T-cell (primary cell): Measurements from ENCODE around the gene C11orf71. TPM values are rescaled to one million over a fixed set of nuclear protein-coding genes. Genes with fewer than 3 reads are reported as not detected.

Experiments used
- ATAC-seq, 4 experiments: fragments of 200-7000 bp in 3 of 4; fragments of 150-1000 bp in 1 of 4; cut with Tn5 transposase; replicated peaks in 1 of 4; 1 replicate in 3 of 4; 2 replicates in 1 of 4; pipeline ENCODE4 v1.10.0; 2021; ENCODE audit warnings: moderate library complexity in 3 of 4, mild to moderate bottlenecking in 2 of 4, moderate number of reproducible peaks in 1 of 4
- CTCF ChIA-PET, 2 donors: fragments of 300-600 bp; sonication (Branson Sonifier 250); formaldehyde crosslinking; loops; one replicate each; lab custom pipeline; 2022; ENCODE audit warnings: antibody characterized with exemption in 2 of 2; lab: Charles Lee
- POLR2A ChIA-PET, 2 donors: fragments of 300-600 bp; sonication (Branson Sonifier 250); formaldehyde crosslinking; loops; one replicate each; lab custom pipeline; 2022; ENCODE audit warnings: antibody characterized with exemption in 2 of 2; lab: Charles Lee
- DNase-seq, 35 experiments: peaks; one replicate each; pipeline versions ENCODE4 v3.0.0 to v3.0.0-alpha.2; 2013 to 2023
- H3K27ac ChIP-seq: one replicate; pipeline ENCODE4 v1.5.1; 2013; ENCODE audit warnings: low read length
- H3K27me3 ChIP-seq, 2 experiments: replicated peaks in 1 of 2; 1 replicate in 1 of 2; 2 replicates in 1 of 2; pipeline versions ENCODE4 v1.6.1 to v1.7.0; 2013; ENCODE audit warnings: low read length in 1 of 2, mixed read lengths in 1 of 2; ENCODE audit not compliant: control insufficient read depth in 2 of 2, insufficient read depth in 2 of 2; ENCODE audit errors: extremely low read depth in 1 of 2
- H3K36me3 ChIP-seq, 2 donors: 1 replicate in 1 of 2; 2 replicates in 1 of 2; pipeline versions ENCODE4 v1.6.1 to v1.7.0; 2013; ENCODE audit warnings: low read length in 1 of 2; ENCODE audit not compliant: control insufficient read depth in 2 of 2, insufficient read depth in 1 of 2; ENCODE audit errors: extremely low read depth in 1 of 2
- H3K4me1 ChIP-seq, 2 experiments: 1 replicate in 1 of 2; 2 replicates in 1 of 2; pipeline versions ENCODE4 v1.6.1 to v1.7.0; 2013; ENCODE audit warnings: low read length in 2 of 2, mixed read lengths in 1 of 2; ENCODE audit not compliant: insufficient read depth in 2 of 2, control insufficient read depth in 1 of 2; ENCODE audit errors: extremely low read depth in 1 of 2
- H3K4me3 ChIP-seq, 2 donors: 1 replicate in 1 of 2; 2 replicates in 1 of 2; pipeline versions ENCODE4 v1.5.1 to v1.7.0; 2013; ENCODE audit warnings: mild to moderate bottlenecking in 2 of 2, low read length in 1 of 2, moderate library complexity in 1 of 2; ENCODE audit not compliant: control insufficient read depth in 1 of 2; ENCODE audit errors: extremely low read depth in 1 of 2
- H3K9me3 ChIP-seq: 2 replicates; pipeline ENCODE4 v1.7.0; 2013
- H3K27ac Mint-ChIP-seq, 2 donors: one replicate each; pipeline ENCODE4 v1.8.0; 2020 to 2021; ENCODE audit warnings: mild to moderate bottlenecking in 2 of 2, mixed read lengths in 2 of 2
- H3K27me3 Mint-ChIP-seq, 2 donors: one replicate each; pipeline ENCODE4 v1.8.0; 2021 to 2022; ENCODE audit warnings: mixed read lengths in 2 of 2
- H3K36me3 Mint-ChIP-seq: one replicate; pipeline ENCODE4 v1.8.0; 2021; ENCODE audit warnings: mixed read lengths
- H3K4me1 Mint-ChIP-seq, 3 donors: one replicate each; pipeline ENCODE4 v1.8.0; 2020 to 2022; ENCODE audit warnings: mixed read lengths in 3 of 3, mild to moderate bottlenecking in 1 of 3
- H3K4me3 Mint-ChIP-seq, 3 donors: one replicate each; pipeline ENCODE4 v1.8.0; 2020 to 2022; ENCODE audit warnings: mild to moderate bottlenecking in 3 of 3, mixed read lengths in 3 of 3, moderate library complexity in 3 of 3
- H3K9me3 Mint-ChIP-seq, 3 donors: one replicate each; pipeline ENCODE4 v1.8.0; 2020 to 2022; ENCODE audit warnings: mixed read lengths in 3 of 3
- WGBS: methylation state at CpG from one replicate; pipeline ENCODE4 v1.1.5; 2013; ENCODE audit warnings: missing lambda C conversion rate; ENCODE audit not compliant: insufficient coverage; 5-methylcytosine and 5-hydroxymethylcytosine counted together
- total RNA-seq, 35 experiments: library from RNA in 6 of 35; stranded (reverse) in 6 of 35; fragments of 120-200 nt in 1 of 35; gene quantifications; one replicate each; pipeline versions ENCODE4 v1.2.1 to v1.2.4 and lab custom pipeline; 2013 to 2026

C11orf71 gene
- total RNA-seq, 5 donors from 2014 or later (not counting 1 experiment from before 2014, with no cell fraction given): 8.2 to 15.2 (median 12.1) TPM

DNA sequence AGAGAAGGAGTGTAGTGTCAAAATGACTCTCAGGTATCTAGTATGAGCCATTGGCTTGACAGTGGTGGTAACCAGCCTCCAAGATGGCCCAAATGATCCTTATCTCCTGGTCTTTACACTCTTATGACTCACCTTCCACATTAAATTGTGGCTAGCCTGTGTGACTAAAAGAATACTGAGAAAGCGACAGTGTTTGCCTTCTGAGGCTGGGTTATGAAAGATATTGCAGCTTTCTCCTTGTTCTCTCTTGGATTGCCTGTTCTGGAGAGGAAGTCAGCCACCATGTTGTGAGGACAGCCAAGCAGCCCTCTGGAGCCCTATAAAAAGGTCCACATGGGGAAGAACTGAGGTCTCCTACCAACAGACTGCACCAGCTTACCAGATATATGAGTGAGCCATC, 15.8 kb downstream of the C11orf71 start:
- Histone ChIP-seq H3K9me3 (no peaks in the 10 kb centered on the region), H3K4me1 (peaks cover 0 to 5% of the 10 kb centered on the region in 2 experiments), H3K36me3 (no peaks in the 10 kb centered on the region), H3K4me3 (no peak overlapping the region), H3K27ac (no peak overlapping the region), H3K27me3 (peaks cover 0 to 4% of the 10 kb centered on the region in 2 experiments)
- Mint-ChIP-seq H3K9me3 (peaks cover 0 to 8% (median 0%) of the 10 kb centered on the region in 3 donors), H3K36me3 (no peaks in the 10 kb centered on the region), H3K27me3 (peaks cover 0 to 3% of the 10 kb centered on the region in 2 donors), H3K4me3 (no peak overlapping the region), H3K27ac (no peak overlapping the region), H3K4me1 (peaks cover 6 to 12% (median 11%) of the 10 kb centered on the region in 3 donors)
- DNase-seq: no peak
- CTCF ChIA-PET: no interaction called here
- no peak for ATAC-seq
- POLR2A ChIA-PET: interaction anchor here in 1 of 2 donors (0.5 kb wide), 1 partner anchor 58 kb away, joined by 3 read pairs; no protein-coding TSS in a partner anchor
- 80% methylated on average over 1 of the region's 1 CpG for WGBS

DNA sequence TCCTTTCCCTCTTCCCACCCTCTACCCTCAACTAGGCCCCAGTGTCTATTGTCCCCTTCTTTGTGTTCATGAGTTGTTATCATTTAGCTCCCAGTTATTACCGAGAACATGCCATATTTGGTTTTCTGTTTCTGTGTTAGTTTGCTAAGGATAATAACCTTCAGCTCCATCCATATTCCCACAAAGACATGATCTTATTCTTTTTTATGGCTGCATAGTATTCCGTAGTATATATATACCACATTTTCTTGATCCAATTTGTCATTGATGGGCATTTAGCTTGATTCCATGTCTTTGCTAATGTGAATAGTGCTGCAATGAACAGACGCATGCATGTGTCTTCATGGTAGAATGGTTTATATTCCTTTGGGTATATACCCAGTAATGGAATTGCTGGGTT, 17.8 kb downstream of the C11orf71 start:
- DNase-seq (no peak), ATAC-seq (no peak)
- no CpG with 5 or more reads among the region's 3 CpGs for WGBS
- H3K9me3 Mint-ChIP-seq: peaks cover 0 to 8% (median 0%) of the 10 kb centered on the region in 3 donors
- H3K9me3 ChIP-seq: no peaks in the 10 kb centered on the region
- no peak overlapping the region for H3K4me3 Mint-ChIP-seq
- H3K4me3 ChIP-seq: no peak overlapping the region
- H3K27me3 ChIP-seq: peaks cover 0 to 3% of the 10 kb centered on the region in 2 experiments
- no peak overlapping the region for H3K27ac Mint-ChIP-seq
- peaks cover 6 to 12% (median 11%) of the 10 kb centered on the region in 3 donors for H3K4me1 Mint-ChIP-seq
- H3K36me3 ChIP-seq: no peaks in the 10 kb centered on the region
- no peaks in the 10 kb centered on the region for H3K36me3 Mint-ChIP-seq
- H3K27ac ChIP-seq: no peak overlapping the region
- peaks cover 8 to 11% of the 10 kb centered on the region in 2 donors for H3K27me3 Mint-ChIP-seq
- peaks cover 0 to 5% of the 10 kb centered on the region in 2 experiments for H3K4me1 ChIP-seq
- ChIA-PET POLR2A (interaction anchor here in 1 of 2 donors (0.5 kb wide), 1 partner anchor 10 kb away, joined by 10 read pairs; no protein-coding TSS in a partner anchor), CTCF (interaction anchor here in 1 of 2 donors (0.5 kb wide), 1 partner anchor 13 kb away, joined by 3 read pairs; no protein-coding TSS in a partner anchor)

DNA sequence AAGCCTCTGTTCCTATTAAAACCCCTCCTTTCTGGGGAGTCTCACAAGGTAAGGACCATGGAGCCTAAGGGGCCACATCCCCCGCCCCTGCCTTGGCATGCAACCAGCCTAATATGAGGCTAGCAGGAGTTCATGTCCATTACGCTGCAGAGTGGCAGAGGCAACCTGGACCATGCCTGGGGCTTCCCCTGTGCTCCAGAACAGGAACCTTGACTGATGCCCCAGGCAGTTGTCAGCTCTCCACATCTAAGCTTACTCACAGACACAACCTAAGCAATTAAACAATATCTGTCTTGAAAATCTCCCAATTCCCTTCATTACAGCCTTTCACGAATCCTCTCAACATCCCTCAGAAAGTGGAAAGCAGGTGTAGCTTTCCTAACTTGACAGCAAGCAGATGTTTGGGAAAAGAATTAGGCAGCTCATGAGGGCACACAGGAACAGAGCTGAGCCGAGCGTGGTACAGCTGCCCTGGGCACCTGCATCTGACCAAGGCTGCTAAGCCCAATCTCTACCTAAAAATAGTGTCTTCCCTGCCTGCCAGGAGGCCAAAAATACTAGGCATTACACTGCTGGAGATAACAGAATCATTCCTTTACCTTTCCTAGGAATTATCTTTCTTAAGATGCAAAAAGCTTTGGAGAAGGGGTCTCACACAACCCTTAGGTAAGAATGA, 20.8 kb downstream of the C11orf71 start:
- Mint-ChIP-seq H3K27ac (no peak overlapping the region), H3K36me3 (no peaks in the 10 kb centered on the region), H3K27me3 (peaks cover 11 to 15% of the 10 kb centered on the region in 2 donors), H3K4me1 (peaks cover 6 to 12% (median 11%) of the 10 kb centered on the region in 3 donors), H3K4me3 (no peak overlapping the region), H3K9me3 (peaks cover 0 to 8% (median 0%) of the 10 kb centered on the region in 3 donors)
- no peaks in the 10 kb centered on the region for H3K36me3 ChIP-seq
- DNase-seq (no peak), ATAC-seq (no peak)
- POLR2A ChIA-PET: no interaction called here
- peaks cover 0 to 3% of the 10 kb centered on the region in 2 experiments for H3K27me3 ChIP-seq
- H3K4me1 ChIP-seq: peaks cover 0 to 5% of the 10 kb centered on the region in 2 experiments
- no peak overlapping the region for H3K27ac ChIP-seq
- H3K9me3 ChIP-seq: no peaks in the 10 kb centered on the region
- WGBS: 94% methylated on average over 2 of the region's 5 CpGs
- H3K4me3 ChIP-seq: no peak overlapping the region
- CTCF ChIA-PET: no interaction called here

DNA sequence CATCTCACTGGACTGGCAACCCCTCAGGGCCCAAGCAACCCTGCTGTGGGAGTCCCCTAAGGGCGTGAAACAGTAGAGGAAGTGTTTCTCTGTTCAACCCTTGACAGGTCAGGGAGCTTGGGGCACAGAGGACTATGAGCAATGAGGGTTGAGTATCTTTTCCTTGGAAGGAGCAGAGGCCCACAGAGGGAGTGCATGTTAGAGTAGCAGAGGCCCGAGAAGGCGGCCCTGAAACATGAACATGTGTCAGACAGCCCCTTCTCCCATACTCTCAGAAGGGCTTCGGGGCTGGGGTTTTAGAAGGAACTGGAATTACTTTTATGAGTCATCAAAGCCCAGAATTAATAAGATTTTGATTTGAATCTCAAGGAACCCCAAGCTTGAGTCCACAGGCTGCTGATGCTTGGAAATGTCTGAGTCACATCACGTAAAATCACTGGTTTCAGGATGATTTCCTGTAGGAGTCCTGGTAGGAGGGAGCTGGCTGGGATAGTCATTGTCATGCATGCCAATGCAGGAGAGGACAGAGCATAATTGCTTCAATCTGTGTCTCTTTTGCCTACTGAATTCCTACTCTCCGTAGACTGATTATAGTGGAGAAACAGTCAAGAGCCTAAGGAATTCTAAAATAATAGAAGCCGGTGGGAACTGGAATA, 22.6 kb downstream of the C11orf71 start:
- Mint-ChIP-seq H3K27ac (no peak overlapping the region), H3K9me3 (peaks cover 0 to 3% (median 0%) of the 10 kb centered on the region in 3 donors), H3K4me1 (peaks cover 6 to 12% (median 11%) of the 10 kb centered on the region in 3 donors), H3K27me3 (peaks cover 8 to 15% of the 10 kb centered on the region in 2 donors), H3K36me3 (no peaks in the 10 kb centered on the region), H3K4me3 (no peak overlapping the region)
- no peaks in the 10 kb centered on the region for H3K36me3 ChIP-seq
- ATAC-seq (no peak), DNase-seq (no peak)
- H3K4me1 ChIP-seq: peaks cover 0 to 5% of the 10 kb centered on the region in 2 experiments
- WGBS: no CpG with 5 or more reads among the region's 7 CpGs
- no peak overlapping the region for H3K4me3 ChIP-seq
- peaks cover 2 to 3% of the 10 kb centered on the region in 2 experiments for H3K27me3 ChIP-seq
- no peaks in the 10 kb centered on the region for H3K9me3 ChIP-seq
- CTCF ChIA-PET: interaction anchor here in 1 of 2 donors (0.6 kb wide), 1 partner anchor 200 kb away, joined by 3 read pairs; no protein-coding TSS in a partner anchor
- no peak overlapping the region for H3K27ac ChIP-seq
- POLR2A ChIA-PET: no interaction called here

DNA sequence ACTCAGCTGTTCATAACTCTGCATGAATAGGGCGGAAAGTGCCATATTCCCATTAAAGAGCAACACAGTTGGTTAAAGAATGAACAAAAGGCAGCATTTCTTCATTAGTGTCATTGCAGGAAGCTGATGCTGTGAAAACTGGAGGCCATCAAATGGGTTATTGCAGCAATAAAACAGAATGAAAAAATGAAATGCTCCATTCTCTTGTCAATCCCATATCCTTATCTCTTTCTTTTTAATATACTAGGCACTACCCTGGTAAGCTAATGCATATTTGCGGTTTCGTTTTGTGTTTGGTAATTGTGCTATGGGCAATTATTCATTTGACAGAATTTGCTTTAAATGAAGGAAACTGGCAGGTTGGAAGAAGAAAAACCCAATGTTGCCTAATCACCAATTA, 25.3 kb downstream of the C11orf71 start:
- Mint-ChIP-seq H3K4me3 (no peak overlapping the region), H3K27me3 (peaks cover 15 to 23% of the 10 kb centered on the region in 2 donors)

DNA sequence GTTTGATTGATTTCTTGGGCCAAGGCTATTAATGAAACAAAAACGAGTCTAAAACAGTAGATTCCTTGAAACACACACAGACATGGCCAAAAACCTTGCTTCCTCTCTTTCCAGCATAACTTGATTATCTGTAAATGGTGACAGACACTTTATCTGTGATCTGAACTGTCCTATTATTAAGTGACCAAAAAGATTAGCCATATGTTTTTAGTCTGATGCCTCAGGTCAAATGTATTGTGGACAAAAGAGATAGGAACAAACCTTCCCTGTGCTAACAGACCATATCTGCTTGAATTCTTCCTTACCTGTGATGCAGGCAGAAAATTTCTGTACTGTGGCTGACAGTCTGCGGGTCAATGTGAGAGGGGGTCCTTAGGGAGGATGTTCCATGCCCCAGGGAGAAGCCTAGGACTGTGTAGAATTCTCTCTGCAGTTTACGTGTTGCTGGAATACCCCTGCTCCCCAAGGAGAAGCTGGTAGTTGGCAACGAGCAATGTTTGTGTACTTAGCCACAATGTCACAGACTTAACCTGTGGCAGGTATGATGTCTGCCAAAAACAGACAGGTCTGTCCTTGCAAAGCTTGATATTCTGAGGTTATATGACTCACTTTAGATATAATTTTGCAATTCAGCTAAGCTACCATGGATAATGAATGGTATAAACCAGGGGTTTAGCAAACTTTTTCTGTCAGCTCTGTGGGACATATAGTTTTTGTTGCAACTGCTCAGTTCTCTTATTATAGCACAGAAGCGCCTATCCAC, 31.2 kb downstream of the C11orf71 start:
- Histone ChIP-seq H3K9me3 (no peaks in the 10 kb centered on the region), H3K4me1 (no peaks in the 10 kb centered on the region), H3K27me3 (peaks cover 2 to 8% of the 10 kb centered on the region in 2 experiments), H3K36me3 (no peaks in the 10 kb centered on the region), H3K4me3 (no peak overlapping the region), H3K27ac (no peak overlapping the region)
- ChIA-PET CTCF (interaction anchor here in 1 of 2 donors (0.5 kb wide), 1 partner anchor 19 kb away, joined by 3 read pairs; no protein-coding TSS in a partner anchor), POLR2A (interaction anchor here in 1 of 2 donors (0.6 kb wide), 1 partner anchor 261 kb away, joined by 6 read pairs; no protein-coding TSS in a partner anchor)
- no peak overlapping the region for H3K4me3 Mint-ChIP-seq
- H3K27me3 Mint-ChIP-seq: peaks cover 19 to 30% of the 10 kb centered on the region in 2 donors
- DNase-seq (no peak), ATAC-seq (no peak)
- 76% methylated on average over 2 of the region's 5 CpGs for WGBS
- H3K9me3 Mint-ChIP-seq: no peaks in the 10 kb centered on the region
- no peaks in the 10 kb centered on the region for H3K4me1 Mint-ChIP-seq
- no peak overlapping the region for H3K27ac Mint-ChIP-seq
- H3K36me3 Mint-ChIP-seq: no peaks in the 10 kb centered on the region

More for the DNA sequence above, 25.3 kb downstream of the C11orf71 start:
- H3K9me3 Mint-ChIP-seq: no peaks in the 10 kb centered on the region
- DNase-seq (no peak), ATAC-seq (no peak)
- H3K4me1 Mint-ChIP-seq: peaks cover 0 to 4% (median 1%) of the 10 kb centered on the region in 3 donors
- H3K27ac Mint-ChIP-seq: no peak overlapping the region
- H3K36me3 Mint-ChIP-seq: no peaks in the 10 kb centered on the region
- no peaks in the 10 kb centered on the region for H3K36me3 ChIP-seq
- H3K27me3 ChIP-seq: peaks cover 2 to 3% of the 10 kb centered on the region in 2 experiments
- no peak overlapping the region for H3K4me3 ChIP-seq
- peaks cover 0 to 2% of the 10 kb centered on the region in 2 experiments for H3K4me1 ChIP-seq
- WGBS: no CpG with 5 or more reads among the region's 3 CpGs
- ChIA-PET CTCF (no interaction called here), POLR2A (no interaction called here)
- no peaks in the 10 kb centered on the region for H3K9me3 ChIP-seq
- no peak overlapping the region for H3K27ac ChIP-seq
